Osteoblast (primary cell): ENCODE measurements around the gene CACNA1S. TPM values are rescaled to one million over a fixed set of nuclear protein-coding genes. Genes with fewer than 3 reads are reported as not detected.

ENCODE experiments used
- DNase-seq: peaks from one replicate; pipeline ENCODE4 v3.0.0; 2011; ENCODE audit warnings: low spot score, mixed read lengths; ENCODE audit not compliant: insufficient read length; ENCODE audit errors: missing footprints
- H2AFZ ChIP-seq: 2 replicates; pipeline ENCODE4 v1.6.0; 2011; ENCODE audit warnings: mild to moderate bottlenecking, low read length
- H3K27ac ChIP-seq: 2 replicates; pipeline ENCODE4 v1.5.1; 2011; ENCODE audit warnings: mild to moderate bottlenecking, low read depth, low read length, moderate library complexity
- H3K27me3 ChIP-seq: 2 replicates; pipeline ENCODE4 v1.6.0; 2012; ENCODE audit warnings: mild to moderate bottlenecking, control low read depth, inconsistent platforms, low read length, moderate library complexity; ENCODE audit not compliant: insufficient read depth
- H3K36me3 ChIP-seq: 2 replicates; pipeline ENCODE4 v1.5.1; 2011; ENCODE audit warnings: mild to moderate bottlenecking, low read length, control low read depth, moderate library complexity; ENCODE audit not compliant: insufficient read depth
- H3K4me1 ChIP-seq: 2 replicates; pipeline ENCODE4 v1.5.1; 2011; ENCODE audit warnings: mild to moderate bottlenecking, low read length, control low read depth, moderate library complexity; ENCODE audit not compliant: insufficient read depth
- H3K4me2 ChIP-seq: 2 replicates; pipeline ENCODE4 v1.6.0; 2011; ENCODE audit warnings: mild to moderate bottlenecking, low read length; ENCODE audit not compliant: insufficient read depth
- H3K4me3 ChIP-seq: fragments of 200-600 bp; sonication (generic); 3 replicates; pipeline ENCODE4 v1.5.1; 2012; ENCODE audit warnings: mild to moderate bottlenecking, low read length, inconsistent platforms; ENCODE audit not compliant: insufficient read depth
- H3K79me2 ChIP-seq: 2 replicates; pipeline ENCODE4 v1.6.0; 2012; ENCODE audit warnings: mild to moderate bottlenecking, low read length, control low read depth, inconsistent platforms; ENCODE audit not compliant: insufficient read depth
- H3K9me3 ChIP-seq: 2 replicates; pipeline ENCODE4 v1.5.1; 2011; ENCODE audit warnings: low read depth, low read length, control low read depth
- H4K20me1 ChIP-seq: 2 replicates; pipeline ENCODE4 v1.6.0; 2012; ENCODE audit warnings: mild to moderate bottlenecking, low read length, control low read depth; ENCODE audit not compliant: insufficient read depth
- total RNA-seq: library from RNA; depleted of rRNA; stranded (reverse); fragments of >200 nt; gene quantifications from 2 replicates; pipeline ENCODE4 v1.2.3, GENCODE V29; 2012
- TF ChIP-seq, protein P1 (sequence below): IDR thresholded peaks from 2 replicates; pipeline ENCODE4 v1.5.1; 2011; ENCODE audit warnings: mild to moderate bottlenecking, low read depth, low read length, moderate library complexity; ENCODE audit errors: extremely low read depth

CACNA1S gene
- total RNA-seq, 1 donor, result not detected

- H3K4me1 ChIP-seq, result peaks cover 20% of the 10 kb centered on the region
- peaks cover 47% of the 10 kb centered on the region for H4K20me1 ChIP-seq
- peak; percentile 98 for DNase-seq
- peak overlapping the region; percentile 65 for H3K27ac ChIP-seq
- TF ChIP-seq, protein P1, sequence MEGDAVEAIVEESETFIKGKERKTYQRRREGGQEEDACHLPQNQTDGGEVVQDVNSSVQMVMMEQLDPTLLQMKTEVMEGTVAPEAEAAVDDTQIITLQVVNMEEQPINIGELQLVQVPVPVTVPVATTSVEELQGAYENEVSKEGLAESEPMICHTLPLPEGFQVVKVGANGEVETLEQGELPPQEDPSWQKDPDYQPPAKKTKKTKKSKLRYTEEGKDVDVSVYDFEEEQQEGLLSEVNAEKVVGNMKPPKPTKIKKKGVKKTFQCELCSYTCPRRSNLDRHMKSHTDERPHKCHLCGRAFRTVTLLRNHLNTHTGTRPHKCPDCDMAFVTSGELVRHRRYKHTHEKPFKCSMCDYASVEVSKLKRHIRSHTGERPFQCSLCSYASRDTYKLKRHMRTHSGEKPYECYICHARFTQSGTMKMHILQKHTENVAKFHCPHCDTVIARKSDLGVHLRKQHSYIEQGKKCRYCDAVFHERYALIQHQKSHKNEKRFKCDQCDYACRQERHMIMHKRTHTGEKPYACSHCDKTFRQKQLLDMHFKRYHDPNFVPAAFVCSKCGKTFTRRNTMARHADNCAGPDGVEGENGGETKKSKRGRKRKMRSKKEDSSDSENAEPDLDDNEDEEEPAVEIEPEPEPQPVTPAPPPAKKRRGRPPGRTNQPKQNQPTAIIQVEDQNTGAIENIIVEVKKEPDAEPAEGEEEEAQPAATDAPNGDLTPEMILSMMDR, result no peak
- peak overlapping the region; percentile 40 for H3K4me2 ChIP-seq
- no peaks in the 10 kb centered on the region for H3K9me3 ChIP-seq
- no peaks in the 10 kb centered on the region for H3K27me3 ChIP-seq
- H3K79me2 ChIP-seq, result no peaks in the 10 kb centered on the region
- H3K4me3 ChIP-seq, result no peak overlapping the region
- H2AFZ ChIP-seq, result peak overlapping the region; percentile 59
- H3K36me3 ChIP-seq, result peaks cover 26% of the 10 kb centered on the region
These were observed 25.5 kb upstream of the CACNA1S start for GRCh38 chr1:201137579-201138310.

- Histone ChIP-seq H3K4me2 (peak overlapping the region; percentile 40), H3K27ac (peak overlapping the region; percentile 65), H3K9me3 (no peaks in the 10 kb centered on the region), H3K4me1 (peaks cover 20% of the 10 kb centered on the region), H3K4me3 (no peak overlapping the region), H4K20me1 (peaks cover 43% of the 10 kb centered on the region), H3K27me3 (no peaks in the 10 kb centered on the region), H3K79me2 (no peaks in the 10 kb centered on the region), H3K36me3 (peaks cover 26% of the 10 kb centered on the region), H2AFZ (no peak overlapping the region)
- DNase-seq, result no peak
- TF ChIP-seq, protein P1, result no peak
These were observed 24.8 kb upstream of the CACNA1S start for GRCh38 chr1:201137024-201137392.

DNA sequence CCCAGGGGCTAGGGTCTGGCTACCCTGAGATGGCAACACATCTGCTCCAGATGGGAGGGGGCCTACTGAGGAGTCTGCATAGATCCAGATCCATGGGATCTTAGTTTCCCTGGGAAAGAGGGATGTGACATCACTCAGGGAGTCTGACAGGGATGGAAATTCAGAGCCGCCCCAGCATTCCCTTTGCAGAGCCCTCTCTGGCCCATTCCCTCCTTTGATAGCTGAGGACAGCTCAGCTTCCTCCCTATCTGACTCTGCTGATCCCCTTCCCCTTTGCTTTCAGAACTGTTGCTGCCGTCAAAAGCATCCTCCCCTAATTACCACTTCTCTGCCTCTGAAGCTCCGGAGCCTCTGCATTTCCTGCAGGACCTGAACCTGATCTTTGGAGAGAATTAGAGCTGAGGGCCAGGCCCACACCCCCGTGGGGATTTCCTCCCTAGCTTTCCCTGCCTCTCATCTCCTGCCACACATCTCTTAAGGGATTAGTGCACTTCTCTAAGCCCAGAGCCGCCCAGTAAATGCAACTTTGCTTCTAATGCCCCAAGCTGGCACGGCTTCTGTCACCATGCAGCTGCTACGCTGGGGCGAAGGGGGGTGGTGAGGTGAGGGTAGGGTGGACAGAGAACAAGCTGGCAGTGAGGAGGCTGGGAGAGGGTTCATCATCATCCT, 24.3 kb upstream of the CACNA1S start:
- peaks cover 25% of the 10 kb centered on the region for H3K36me3 ChIP-seq
- no peak for DNase-seq
- peaks cover 20% of the 10 kb centered on the region for H3K4me1 ChIP-seq
- no peaks in the 10 kb centered on the region for H3K9me3 ChIP-seq
- H3K27me3 ChIP-seq, result no peaks in the 10 kb centered on the region
- no peaks in the 10 kb centered on the region for H3K79me2 ChIP-seq
- H3K27ac ChIP-seq, result no peak overlapping the region
- H3K4me3 ChIP-seq, result no peak overlapping the region
- H3K4me2 ChIP-seq, result no peak overlapping the region
- H4K20me1 ChIP-seq, result peaks cover 38% of the 10 kb centered on the region
- H2AFZ ChIP-seq, result no peak overlapping the region
- TF ChIP-seq, protein P1, result no peak

- TF ChIP-seq, protein P1, result no peak
- H3K4me1 ChIP-seq, result peaks cover 20% of the 10 kb centered on the region
- peaks cover 20% of the 10 kb centered on the region for H3K36me3 ChIP-seq
- H3K27ac ChIP-seq, result no peak overlapping the region
- no peaks in the 10 kb centered on the region for H3K9me3 ChIP-seq
- no peak overlapping the region for H3K4me3 ChIP-seq
- DNase-seq, result no peak
- no peaks in the 10 kb centered on the region for H3K27me3 ChIP-seq
- H2AFZ ChIP-seq, result no peak overlapping the region
- no peak overlapping the region for H3K4me2 ChIP-seq
- no peaks in the 10 kb centered on the region for H3K79me2 ChIP-seq
- H4K20me1 ChIP-seq, result peaks cover 36% of the 10 kb centered on the region
These were observed 22.2 kb upstream of the CACNA1S start for GRCh38 chr1:201134405-201134804.
